HG03521 (cell line): ENCODE measurements around the gene COIL.
A peak's percentile ranks its signal among the peaks of the same experiment; 100 is the strongest.
"Not testable (repeated sequence)": the region's sequence is repeated elsewhere in the genome, so short reads cannot be mapped to it uniquely, and the experiment has no call there.

ENCODE experiments used
- ATAC-seq: cut with Tn5 transposase; IDR thresholded peaks from one replicate; pipeline ENCODE4 v1.9.1; 2021; ENCODE audit warnings: mild to moderate bottlenecking, moderate library complexity; ENCODE audit not compliant: unreplicated experiment

The COIL gene

GRCh38 chr17:56978441-56979090 is 17.7 kb upstream of the COIL start:
- ATAC-seq, result peak; percentile 28

- ATAC-seq, result peak; percentile 72
These were observed 17.0 kb upstream of the COIL start, which contains the start of gene SCPEP1 for GRCh38 chr17:56977673-56978395. TSS of gene SCPEP1 (plus strand) at chr17:56978131. CDS start at chr17:56978160, 29 bp downstream.

GRCh38 chr17:56976941-56977608 is 16.2 kb upstream of the COIL start:
- ATAC-seq, result no peak

GRCh38 chr17:56975656-56976055 is 14.8 kb upstream of the COIL start:
- no peak for ATAC-seq

- ATAC-seq, result no peak
These were observed 13.2 kb upstream of the COIL start for GRCh38 chr17:56974055-56974454.

- no peak for ATAC-seq
These were observed 12.7 kb upstream of the COIL start for GRCh38 chr17:56973520-56973919.

- no peak for ATAC-seq
These were observed 11.4 kb upstream of the COIL start for GRCh38 chr17:56972111-56972730.

GRCh38 chr17:56970974-56971373 is 10.1 kb upstream of the COIL start:
- no peak for ATAC-seq

- ATAC-seq, result no peak
These were observed 5.5 kb upstream of the COIL start for GRCh38 chr17:56966338-56966737.

- not testable (repeated sequence) for ATAC-seq
These were observed 4.8 kb upstream of the COIL start for GRCh38 chr17:56965681-56966080.

GRCh38 chr17:56965241-56965640 is 4.4 kb upstream of the COIL start:
- ATAC-seq, result not testable (repeated sequence)

GRCh38 chr17:56956992-56957391 is 3.9 kb downstream of the COIL start:
- no peak for ATAC-seq

- no peak for ATAC-seq
These were observed 11.3 kb downstream of the COIL start for GRCh38 chr17:56949595-56949994.

- no peak for ATAC-seq
These were observed 12.4 kb downstream of the COIL start for GRCh38 chr17:56948491-56948890.

GRCh38 chr17:56947741-56948140 is 13.1 kb downstream of the COIL start:
- ATAC-seq, result no peak

GRCh38 chr17:56945938-56946505 is 14.8 kb downstream of the COIL start:
- ATAC-seq, result no peak

GRCh38 chr17:56943505-56944125 is 17.2 kb downstream of the COIL start:
- no peak for ATAC-seq

- ATAC-seq, result no peak
These were observed 20.9 kb downstream of the COIL start for GRCh38 chr17:56939869-56940484.

- not testable (repeated sequence) for ATAC-seq
These were observed 22.6 kb downstream of the COIL start for GRCh38 chr17:56938206-56938605.

GRCh38 chr17:56937687-56938086 is 23.2 kb downstream of the COIL start:
- ATAC-seq, result no peak
